Measurements from ENCODE around the gene FOSL2.

DNA sequence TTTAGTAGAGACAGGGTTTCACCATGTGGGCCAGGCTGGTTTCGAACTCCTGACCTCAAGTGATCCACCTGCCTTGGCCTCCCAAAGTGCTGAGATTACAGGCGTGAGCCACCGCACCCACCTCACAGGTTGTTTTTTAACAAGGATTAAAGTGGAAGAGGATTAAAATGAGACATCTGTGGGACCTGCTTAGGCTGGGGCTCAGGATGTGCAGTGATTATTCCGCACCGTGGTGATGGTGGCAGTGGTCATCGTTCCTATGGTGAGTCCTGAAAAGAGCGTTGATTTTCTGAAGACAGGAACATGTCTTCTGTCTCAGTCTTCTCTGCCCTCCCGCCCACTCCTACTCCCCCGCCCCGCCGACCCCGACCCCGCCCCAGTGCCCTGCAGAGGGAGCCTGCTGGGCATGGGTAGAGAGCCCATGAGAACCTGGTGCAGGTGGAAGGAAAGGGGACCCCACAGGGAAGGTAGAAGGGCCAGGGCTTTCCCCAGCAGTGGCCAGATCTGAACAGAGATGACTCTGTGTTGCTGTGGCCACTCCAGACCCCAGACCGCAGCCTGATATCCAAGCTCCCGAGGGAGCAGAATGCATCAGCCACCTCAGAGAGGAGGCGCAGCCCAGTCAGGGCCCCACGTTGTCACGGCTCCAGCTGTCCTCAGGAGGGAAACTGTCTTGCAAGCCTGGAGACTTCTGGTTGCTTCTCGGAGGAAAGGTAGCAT lies 34.5 kb upstream of the FOSL2 start:
- TF ChIP-seq CTCF (IDR thresholded peaks at IDR 0.05) = no peak
- no peak for TF ChIP-seq POLR2A (IDR thresholded peaks at IDR 0.05)
- TF ChIP-seq POLR2AphosphoS5 (IDR thresholded peaks at IDR 0.05) = no peak
